Measurements from ENCODE around the gene TNS3. TPM values are rescaled to one million over a fixed set of nuclear protein-coding genes. Genes with fewer than 3 reads are reported as not detected.
A peak's percentile ranks its signal among the peaks of the same experiment; 100 is the strongest.

TNS3 gene
- total RNA-seq, 1 donor from 2014 or later, result 174 TPM

- H3K9me3 ChIP-seq, result no peaks in the 10 kb centered on the region
- no peak overlapping the region for H3K27ac ChIP-seq
- TF ChIP-seq CTCF (IDR thresholded peaks at IDR 0.05), result no peak
- no peak overlapping the region for H3K4me3 ChIP-seq
- peaks cover 26% of the 10 kb centered on the region for H3K4me1 ChIP-seq
- no peaks in the 10 kb centered on the region for H3K27me3 ChIP-seq (ENCODE audit: low read depth)
- no peak for DNase-seq
- no peak for ATAC-seq
- intact Hi-C loops (cut with DNase I), result no loop called here
- H3K36me3 ChIP-seq, result peaks cover 12% of the 10 kb centered on the region
These were observed 204.8 kb downstream of the TNS3 start for GRCh38 chr7:47376991-47377616.

- no peaks in the 10 kb centered on the region for H3K27me3 ChIP-seq (ENCODE audit: low read depth)
- H3K27ac ChIP-seq, result no peak overlapping the region
- intact Hi-C loops (cut with DNase I), result no loop called here
- H3K4me3 ChIP-seq, result no peak overlapping the region
- H3K36me3 ChIP-seq, result peaks cover 12% of the 10 kb centered on the region
- no peak for ATAC-seq
- H3K9me3 ChIP-seq, result no peaks in the 10 kb centered on the region
- DNase-seq, result no peak
- H3K4me1 ChIP-seq, result peaks cover 21% of the 10 kb centered on the region
- no peak for TF ChIP-seq CTCF (IDR thresholded peaks at IDR 0.05)
These were observed 206.6 kb downstream of the TNS3 start for GRCh38 chr7:47375121-47375938.

GRCh38 chr7:47374538-47374937, 207.4 kb downstream of the TNS3 start:
- Histone ChIP-seq H3K27me3 (ENCODE audit: low read depth) (no peaks in the 10 kb centered on the region), H3K27ac (no peak overlapping the region), H3K4me1 (peaks cover 13% of the 10 kb centered on the region), H3K36me3 (peaks cover 12% of the 10 kb centered on the region), H3K9me3 (no peaks in the 10 kb centered on the region), H3K4me3 (no peak overlapping the region)
- no peak for ATAC-seq
- DNase-seq, result no peak
- intact Hi-C loops (cut with DNase I), result no loop called here
- no peak for TF ChIP-seq CTCF (IDR thresholded peaks at IDR 0.05)

- H3K9me3 ChIP-seq, result no peaks in the 10 kb centered on the region
- ATAC-seq (no peak), DNase-seq (no peak)
- H3K4me3 ChIP-seq, result no peak overlapping the region
- TF ChIP-seq CTCF (IDR thresholded peaks at IDR 0.05), result no peak
- intact Hi-C loops (cut with DNase I), result no loop called here
- peaks cover 12% of the 10 kb centered on the region for H3K4me1 ChIP-seq
- H3K27ac ChIP-seq, result no peak overlapping the region
- H3K27me3 ChIP-seq (ENCODE audit: low read depth), result no peaks in the 10 kb centered on the region
- H3K36me3 ChIP-seq, result peaks cover 18% of the 10 kb centered on the region
These were observed 207.9 kb downstream of the TNS3 start for GRCh38 chr7:47373871-47374451.

GRCh38 chr7:47371733-47372368, 210.1 kb downstream of the TNS3 start:
- no peak for TF ChIP-seq CTCF (IDR thresholded peaks at IDR 0.05)
- intact Hi-C loops (cut with DNase I), result no loop called here
- H3K27ac ChIP-seq, result no peak overlapping the region
- H3K9me3 ChIP-seq, result no peaks in the 10 kb centered on the region
- ATAC-seq (peak; percentile 82 to 94), DNase-seq (peak; percentile 85)
- no peak overlapping the region for H3K4me3 ChIP-seq
- H3K36me3 ChIP-seq, result peaks cover 27% of the 10 kb centered on the region
- H3K27me3 ChIP-seq (ENCODE audit: low read depth), result no peaks in the 10 kb centered on the region
- peaks cover 12% of the 10 kb centered on the region for H3K4me1 ChIP-seq
